Measurements from ENCODE around the gene MICAL2.

Gene MICAL2

GRCh38 chr11:12099132-12099873, 11.1 kb upstream of the MICAL2 start:
- TF ChIP-seq, protein P1, sequence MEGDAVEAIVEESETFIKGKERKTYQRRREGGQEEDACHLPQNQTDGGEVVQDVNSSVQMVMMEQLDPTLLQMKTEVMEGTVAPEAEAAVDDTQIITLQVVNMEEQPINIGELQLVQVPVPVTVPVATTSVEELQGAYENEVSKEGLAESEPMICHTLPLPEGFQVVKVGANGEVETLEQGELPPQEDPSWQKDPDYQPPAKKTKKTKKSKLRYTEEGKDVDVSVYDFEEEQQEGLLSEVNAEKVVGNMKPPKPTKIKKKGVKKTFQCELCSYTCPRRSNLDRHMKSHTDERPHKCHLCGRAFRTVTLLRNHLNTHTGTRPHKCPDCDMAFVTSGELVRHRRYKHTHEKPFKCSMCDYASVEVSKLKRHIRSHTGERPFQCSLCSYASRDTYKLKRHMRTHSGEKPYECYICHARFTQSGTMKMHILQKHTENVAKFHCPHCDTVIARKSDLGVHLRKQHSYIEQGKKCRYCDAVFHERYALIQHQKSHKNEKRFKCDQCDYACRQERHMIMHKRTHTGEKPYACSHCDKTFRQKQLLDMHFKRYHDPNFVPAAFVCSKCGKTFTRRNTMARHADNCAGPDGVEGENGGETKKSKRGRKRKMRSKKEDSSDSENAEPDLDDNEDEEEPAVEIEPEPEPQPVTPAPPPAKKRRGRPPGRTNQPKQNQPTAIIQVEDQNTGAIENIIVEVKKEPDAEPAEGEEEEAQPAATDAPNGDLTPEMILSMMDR (IDR thresholded peaks at IDR 0.05; ENCODE audit: insufficient read depth, low read length, missing control alignments), result no peak
- DNase-seq (ENCODE audit: low read depth, low spot score), result no peak
- CTCF ChIA-PET, result interaction anchor here (0.9 to 2.5 kb wide), 8 partner anchors 9 to 138 kb away, joined by 3 to 9 read pairs (median 4); no protein-coding TSS in a partner anchor
- POLR2A ChIA-PET, result interaction anchor here (0.6 to 1.3 kb wide), 2 partner anchors 13 to 42 kb away, joined by 3 to 4 read pairs; no protein-coding TSS in a partner anchor
- no peak overlapping the region for H3K4me3 ChIP-seq (ENCODE audit: low read depth, low read length)

DNA sequence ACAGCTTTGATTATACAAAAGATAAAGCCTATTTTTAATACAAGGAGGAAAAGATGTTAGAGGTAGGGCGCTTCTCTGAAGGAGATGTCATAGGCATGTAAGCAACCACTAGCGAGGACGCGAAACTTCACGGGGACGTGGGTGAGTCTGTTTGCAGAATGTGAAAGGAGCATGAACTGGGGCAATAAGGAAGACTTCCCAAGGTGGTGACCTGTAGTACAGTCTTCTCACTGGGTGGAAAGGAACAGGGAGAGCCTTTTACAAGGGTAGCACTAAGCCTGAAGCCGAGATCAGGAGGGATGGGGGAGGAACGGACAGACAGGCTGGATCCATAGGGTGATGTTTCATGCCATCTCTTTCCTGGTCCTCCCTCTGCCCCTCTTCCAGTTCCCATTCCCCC, 10.0 kb upstream of the MICAL2 start:
- CTCF ChIA-PET, result interaction anchor here (1.0 to 2.5 kb wide), 4 partner anchors 9 to 13 kb away, joined by 3 to 9 read pairs (median 6); no protein-coding TSS in a partner anchor
- no peak for DNase-seq (ENCODE audit: low read depth, low spot score)
- no peak overlapping the region for H3K4me3 ChIP-seq (ENCODE audit: low read depth, low read length)
- TF ChIP-seq, protein P1 (IDR thresholded peaks at IDR 0.05; ENCODE audit: insufficient read depth, low read length, missing control alignments), result no peak
- POLR2A ChIA-PET, result no interaction called here

DNA sequence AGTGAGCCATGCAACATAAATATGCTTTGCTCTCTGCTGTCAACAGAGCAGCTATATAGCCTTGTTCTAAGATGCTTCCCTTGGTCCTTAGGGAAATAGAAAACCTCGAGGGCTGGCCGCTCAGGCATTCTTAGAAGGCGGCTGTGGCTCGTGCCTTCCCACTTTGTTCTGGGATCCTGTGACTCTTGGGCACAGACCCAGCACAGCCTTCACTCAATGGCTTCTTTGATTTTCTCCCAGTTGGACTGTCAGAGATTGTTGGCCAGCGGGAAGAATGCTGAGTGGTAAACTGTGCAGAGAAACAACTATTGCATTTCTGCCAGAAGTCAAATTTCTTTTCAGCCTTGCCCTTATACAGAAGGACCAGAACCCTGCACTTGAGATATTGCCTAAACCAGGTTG, 9.5 kb upstream of the MICAL2 start:
- POLR2A ChIA-PET, result no interaction called here
- no peak overlapping the region for H3K4me3 ChIP-seq (ENCODE audit: low read depth, low read length)
- TF ChIP-seq, protein P1 (IDR thresholded peaks at IDR 0.05; ENCODE audit: insufficient read depth, low read length, missing control alignments), result no peak
- no peak for DNase-seq (ENCODE audit: low read depth, low spot score)
- CTCF ChIA-PET, result interaction anchor here (1.4 to 2.5 kb wide), 2 partner anchors 8 to 10 kb away, joined by 7 to 9 read pairs; no protein-coding TSS in a partner anchor

DNA sequence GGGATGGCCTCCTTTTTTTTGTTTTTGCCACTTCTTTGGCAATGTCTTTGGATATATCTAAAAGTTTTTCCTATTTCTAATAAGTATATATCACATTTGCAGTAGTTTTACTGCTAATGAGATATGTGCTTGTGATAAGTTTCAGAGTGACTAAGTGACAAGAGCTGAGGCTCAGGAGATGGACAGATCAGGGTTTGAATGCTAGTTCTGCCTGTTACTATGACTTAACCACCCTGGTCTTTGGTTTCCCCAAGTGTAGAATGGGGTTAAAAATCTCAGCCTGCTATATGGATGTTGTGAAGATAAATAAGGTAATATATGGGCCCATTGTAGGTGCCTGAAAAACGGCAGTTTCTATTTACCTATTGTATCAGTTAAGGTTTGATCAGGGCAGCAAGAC, 9.1 kb upstream of the MICAL2 start:
- POLR2A ChIA-PET, result no interaction called here
- TF ChIP-seq, protein P1 (IDR thresholded peaks at IDR 0.05; ENCODE audit: insufficient read depth, low read length, missing control alignments), result no peak
- no peak for DNase-seq (ENCODE audit: low read depth, low spot score)
- CTCF ChIA-PET, result interaction anchor here (1.4 to 3.1 kb wide), 3 partner anchors 8 to 180 kb away, joined by 7 to 14 read pairs (median 10); no protein-coding TSS in a partner anchor
- no peak overlapping the region for H3K4me3 ChIP-seq (ENCODE audit: low read depth, low read length)

GRCh38 chr11:12102588-12103410, 7.6 kb upstream of the MICAL2 start:
- POLR2A ChIA-PET, result no interaction called here
- no peak for DNase-seq (ENCODE audit: low read depth, low spot score)
- TF ChIP-seq, protein P1 (IDR thresholded peaks at IDR 0.05; ENCODE audit: insufficient read depth, low read length, missing control alignments), result no peak
- CTCF ChIA-PET, result interaction anchor here (0.9 to 3.1 kb wide), 9 partner anchors 10 to 178 kb away, joined by 3 to 14 read pairs (median 9); no protein-coding TSS in a partner anchor
- no peak overlapping the region for H3K4me3 ChIP-seq (ENCODE audit: low read depth, low read length)

All from AG04449 (cell line).